Liver (tissue), 9 donors: Measurements from ENCODE around the gene XPNPEP3. TPM values are rescaled to one million over a fixed set of nuclear protein-coding genes. Genes with fewer than 3 reads are reported as not detected.

Experiments used
- DNase-seq: peaks from one replicate; pipeline ENCODE4 v3.0.0-alpha.2; 2017; ENCODE audit warnings: low spot score
- H3K27ac ChIP-seq, 2 donors: one replicate each; pipeline ENCODE4 v1.7.0; 2013; ENCODE audit warnings: inconsistent platforms in 2 of 2, low read length in 2 of 2, control low read depth in 1 of 2, low read depth in 1 of 2, mild to moderate bottlenecking in 1 of 2
- H3K27me3 ChIP-seq, 4 donors: one replicate each; pipeline versions ENCODE4 v1.6.1 to v1.7.0; 2013; ENCODE audit warnings: low read length in 3 of 4, inconsistent platforms in 1 of 4, mild to moderate bottlenecking in 1 of 4, moderate library complexity in 1 of 4; ENCODE audit not compliant: control insufficient read depth in 4 of 4, insufficient read depth in 4 of 4
- H3K36me3 ChIP-seq, 4 donors: one replicate each; pipeline versions ENCODE4 v1.6.1 to v1.7.0; 2013; ENCODE audit warnings: low read length in 3 of 4, mild to moderate bottlenecking in 3 of 4, low read depth in 1 of 4, moderate library complexity in 1 of 4; ENCODE audit not compliant: control insufficient read depth in 4 of 4, insufficient read depth in 3 of 4
- H3K4me1 ChIP-seq, 4 donors: one replicate each; pipeline versions ENCODE4 v1.6.1 to v1.7.0; 2013; ENCODE audit warnings: low read length in 3 of 4, mild to moderate bottlenecking in 3 of 4, moderate library complexity in 1 of 4; ENCODE audit not compliant: control insufficient read depth in 4 of 4, insufficient read depth in 4 of 4
- H3K4me3 ChIP-seq, 3 donors: one replicate each; pipeline versions ENCODE4 v1.6.1 to v1.7.0; 2013; ENCODE audit warnings: low read length in 3 of 3, control low read depth in 1 of 3, low read depth in 1 of 3, mild to moderate bottlenecking in 1 of 3
- H3K9ac ChIP-seq, 2 donors: one replicate each; pipeline ENCODE4 v1.7.0; 2013; ENCODE audit warnings: low read length in 2 of 2, mild to moderate bottlenecking in 2 of 2, moderate library complexity in 2 of 2, control low read depth in 1 of 2, low read depth in 1 of 2
- H3K9me3 ChIP-seq, 4 donors: one replicate each; pipeline versions ENCODE4 v1.6.1 to v1.7.0; 2013; ENCODE audit warnings: low read length in 3 of 4; ENCODE audit not compliant: control insufficient read depth in 4 of 4
- ATF3 ChIP-seq: IDR thresholded peaks from 2 replicates; pipeline ENCODE4 v1.6.1; 2016; ENCODE audit warnings: antibody characterized with exemption
- CTCF ChIP-seq: fragments of 150-350 bp; IDR thresholded peaks from 2 replicates; pipeline ENCODE4 v1.5.1; 2017; ENCODE audit warnings: improper control_type of control experiment, low read depth, low read length; ENCODE audit not compliant: missing input control
- EGR1 ChIP-seq, 2 donors: IDR thresholded peaks; 2 replicates each; pipeline ENCODE4 v1.6.1; 2016 to 2018; ENCODE audit warnings: antibody characterized with exemption in 2 of 2, low read depth in 2 of 2
- FOXA1 ChIP-seq: IDR thresholded peaks from 2 replicates; pipeline ENCODE4 v1.6.1; 2016; ENCODE audit warnings: antibody characterized with exemption
- FOXA2 ChIP-seq: IDR thresholded peaks from 2 replicates; pipeline ENCODE4 v1.6.1; 2016; ENCODE audit warnings: antibody characterized with exemption
- GABPA ChIP-seq, 2 donors: IDR thresholded peaks in 1 of 2; conservative IDR thresholded peaks in 1 of 2; 2 replicates each; pipeline ENCODE4 v1.6.1; 2016; ENCODE audit warnings: antibody characterized with exemption in 2 of 2, mild to moderate bottlenecking in 1 of 2, moderate library complexity in 1 of 2
- HNF4G ChIP-seq: IDR thresholded peaks from 2 replicates; pipeline ENCODE4 v1.6.1; 2016; ENCODE audit warnings: antibody characterized with exemption
- JUND ChIP-seq, 2 donors: IDR thresholded peaks; 2 replicates each; pipeline ENCODE4 v1.6.1; 2016; ENCODE audit warnings: antibody characterized with exemption in 2 of 2
- MAX ChIP-seq: IDR thresholded peaks from 2 replicates; pipeline ENCODE4 v1.6.1; 2016; ENCODE audit warnings: antibody characterized with exemption
- RAD21 ChIP-seq, 2 donors: IDR thresholded peaks; 2 replicates each; pipeline ENCODE4 v1.6.1; 2016; ENCODE audit warnings: antibody characterized with exemption in 2 of 2, mild to moderate bottlenecking in 2 of 2
- RXRA ChIP-seq, 2 donors: IDR thresholded peaks; 2 replicates each; pipeline ENCODE4 v1.6.1; 2017 to 2018; ENCODE audit warnings: antibody characterized with exemption in 2 of 2, mild to moderate bottlenecking in 1 of 2
- TAF1 ChIP-seq: conservative IDR thresholded peaks from 2 replicates; pipeline ENCODE4 v1.6.1; 2016; ENCODE audit warnings: antibody characterized with exemption, mild to moderate bottlenecking
- WGBS: extraction: QIAGEN DNeasy Blood & Tissue Kit; methylation state at CpG from one replicate; pipeline ENCODE4 v1.1.7; 2013; 5-methylcytosine and 5-hydroxymethylcytosine counted together
- polyA plus RNA-seq, 2 donors: library from polyadenylated mRNA; stranded (reverse) in 1 of 2; unstranded in 1 of 2; fragments of 200-250 nt in 1 of 2; fragments of >200 nt in 1 of 2; fragmentation: Nextera tagmentation in 1 of 2; extraction: Ambion mirVana in 1 of 2; gene quantifications; one replicate each; pipeline versions ENCODE4 v1.2.1 to v1.2.3, GENCODE V29; 2013 to 2015
- total RNA-seq, 2 donors: library from RNA; depleted of rRNA; stranded (reverse); fragments of >200 nt; gene quantifications; one replicate each; pipeline ENCODE4 v1.2.3, GENCODE V29; 2014
- TF ChIP-seq, protein P1 (sequence below): IDR thresholded peaks from 2 replicates; pipeline ENCODE4 v1.6.1; 2016; ENCODE audit warnings: antibody characterized with exemption
- TF ChIP-seq, protein P2 (sequence below): IDR thresholded peaks from 2 replicates; pipeline ENCODE4 v1.6.1; 2016; ENCODE audit warnings: antibody characterized with exemption, mild to moderate bottlenecking
- donor health status: healthy.
- donor health status: healthy.
- donor health status: healthy.
- donor health status: healthy.
- donor health status: healthy.

Gene XPNPEP3
- total and polyA plus RNA-seq, 4 donors = 5.5 to 16.4 (median 8.6) TPM

- H3K27me3 ChIP-seq = no peaks in the 10 kb centered on the region
Observed at GRCh38 chr22:40975366-40975765, 118.4 kb downstream of the XPNPEP3 start.

More at GRCh38 chr22:40975366-40975765, 118.4 kb downstream of the XPNPEP3 start:
- no peak for DNase-seq
- H3K4me1 ChIP-seq = no peaks in the 10 kb centered on the region
- no peak overlapping the region for H3K4me3 ChIP-seq
- peaks cover 4 to 14% (median 10%) of the 10 kb centered on the region in 4 donors for H3K36me3 ChIP-seq
- no peak overlapping the region for H3K27ac ChIP-seq
- WGBS = 91% methylated on average over 1 of the region's 1 CpG
- H3K9me3 ChIP-seq = no peaks in the 10 kb centered on the region
- TF ChIP-seq, protein P1, sequence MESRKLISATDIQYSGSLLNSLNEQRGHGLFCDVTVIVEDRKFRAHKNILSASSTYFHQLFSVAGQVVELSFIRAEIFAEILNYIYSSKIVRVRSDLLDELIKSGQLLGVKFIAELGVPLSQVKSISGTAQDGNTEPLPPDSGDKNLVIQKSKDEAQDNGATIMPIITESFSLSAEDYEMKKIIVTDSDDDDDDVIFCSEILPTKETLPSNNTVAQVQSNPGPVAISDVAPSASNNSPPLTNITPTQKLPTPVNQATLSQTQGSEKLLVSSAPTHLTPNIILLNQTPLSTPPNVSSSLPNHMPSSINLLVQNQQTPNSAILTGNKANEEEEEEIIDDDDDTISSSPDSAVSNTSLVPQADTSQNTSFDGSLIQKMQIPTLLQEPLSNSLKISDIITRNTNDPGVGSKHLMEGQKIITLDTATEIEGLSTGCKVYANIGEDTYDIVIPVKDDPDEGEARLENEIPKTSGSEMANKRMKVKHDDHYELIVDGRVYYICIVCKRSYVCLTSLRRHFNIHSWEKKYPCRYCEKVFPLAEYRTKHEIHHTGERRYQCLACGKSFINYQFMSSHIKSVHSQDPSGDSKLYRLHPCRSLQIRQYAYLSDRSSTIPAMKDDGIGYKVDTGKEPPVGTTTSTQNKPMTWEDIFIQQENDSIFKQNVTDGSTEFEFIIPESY = no peak
- TF ChIP-seq FOXA2 = no peak
- TF ChIP-seq, protein P2, sequence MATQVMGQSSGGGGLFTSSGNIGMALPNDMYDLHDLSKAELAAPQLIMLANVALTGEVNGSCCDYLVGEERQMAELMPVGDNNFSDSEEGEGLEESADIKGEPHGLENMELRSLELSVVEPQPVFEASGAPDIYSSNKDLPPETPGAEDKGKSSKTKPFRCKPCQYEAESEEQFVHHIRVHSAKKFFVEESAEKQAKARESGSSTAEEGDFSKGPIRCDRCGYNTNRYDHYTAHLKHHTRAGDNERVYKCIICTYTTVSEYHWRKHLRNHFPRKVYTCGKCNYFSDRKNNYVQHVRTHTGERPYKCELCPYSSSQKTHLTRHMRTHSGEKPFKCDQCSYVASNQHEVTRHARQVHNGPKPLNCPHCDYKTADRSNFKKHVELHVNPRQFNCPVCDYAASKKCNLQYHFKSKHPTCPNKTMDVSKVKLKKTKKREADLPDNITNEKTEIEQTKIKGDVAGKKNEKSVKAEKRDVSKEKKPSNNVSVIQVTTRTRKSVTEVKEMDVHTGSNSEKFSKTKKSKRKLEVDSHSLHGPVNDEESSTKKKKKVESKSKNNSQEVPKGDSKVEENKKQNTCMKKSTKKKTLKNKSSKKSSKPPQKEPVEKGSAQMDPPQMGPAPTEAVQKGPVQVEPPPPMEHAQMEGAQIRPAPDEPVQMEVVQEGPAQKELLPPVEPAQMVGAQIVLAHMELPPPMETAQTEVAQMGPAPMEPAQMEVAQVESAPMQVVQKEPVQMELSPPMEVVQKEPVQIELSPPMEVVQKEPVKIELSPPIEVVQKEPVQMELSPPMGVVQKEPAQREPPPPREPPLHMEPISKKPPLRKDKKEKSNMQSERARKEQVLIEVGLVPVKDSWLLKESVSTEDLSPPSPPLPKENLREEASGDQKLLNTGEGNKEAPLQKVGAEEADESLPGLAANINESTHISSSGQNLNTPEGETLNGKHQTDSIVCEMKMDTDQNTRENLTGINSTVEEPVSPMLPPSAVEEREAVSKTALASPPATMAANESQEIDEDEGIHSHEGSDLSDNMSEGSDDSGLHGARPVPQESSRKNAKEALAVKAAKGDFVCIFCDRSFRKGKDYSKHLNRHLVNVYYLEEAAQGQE = no peak
- no peak for TF ChIP-seq HNF4G
- no peak for TF ChIP-seq FOXA1
- TF ChIP-seq RXRA (IDR thresholded peaks at IDR 0.05) = no peak
- TF ChIP-seq CTCF = no peak
- TF ChIP-seq GABPA (IDR thresholded peaks at IDR 0.05 in 1 of 2, conservative IDR thresholded peaks at IDR 0.05 in 1 of 2) = no peak
- TF ChIP-seq TAF1 = no peak
- TF ChIP-seq ATF3 = no peak
- no peak for TF ChIP-seq RAD21 (IDR thresholded peaks at IDR 0.05)
- TF ChIP-seq EGR1 (IDR thresholded peaks at IDR 0.05; ENCODE audit: low read depth in 2 of 2) = no peak
- TF ChIP-seq MAX = no peak
- no peak for TF ChIP-seq JUND (IDR thresholded peaks at IDR 0.05)
- no peak overlapping the region for H3K9ac ChIP-seq
